CD4-positive, CD25-positive, alpha-beta regulatory T cell (primary cell): ENCODE measurements around the gene DTYMK. TPM values are rescaled to one million over a fixed set of nuclear protein-coding genes. Genes with fewer than 3 reads are reported as not detected.

Experiments used
- ATAC-seq, 2 donors: fragments of 150-1000 bp; cut with Tn5 transposase; one replicate each; pipeline ENCODE4 v1.10.0; 2021; ENCODE audit warnings: low read depth in 2 of 2, moderate number of reproducible peaks in 2 of 2, moderate library complexity in 1 of 2
- DNase-seq, 3 donors: peaks; one replicate each; pipeline versions ENCODE4 v3.0.0 to v3.0.0-alpha.2; 2012 to 2022; ENCODE audit warnings: mixed read lengths in 1 of 3
- H3K27ac ChIP-seq: one replicate; pipeline ENCODE4 v1.7.0; 2013; ENCODE audit warnings: mild to moderate bottlenecking, low read length; ENCODE audit not compliant: insufficient read depth, poor library complexity, severe bottlenecking
- H3K27me3 ChIP-seq: one replicate; pipeline ENCODE4 v1.7.0; 2013; ENCODE audit warnings: low read length; ENCODE audit not compliant: control insufficient read depth, insufficient read depth
- H3K36me3 ChIP-seq: one replicate; pipeline ENCODE4 v1.7.0; 2013; ENCODE audit warnings: mild to moderate bottlenecking, low read length, moderate library complexity; ENCODE audit not compliant: control insufficient read depth, insufficient read depth
- H3K4me1 ChIP-seq: 2 replicates; pipeline ENCODE4 v1.7.0; 2013; ENCODE audit warnings: mild to moderate bottlenecking, low read length; ENCODE audit not compliant: insufficient read depth, control insufficient read depth, poor library complexity, severe bottlenecking
- H3K4me3 ChIP-seq: one replicate; pipeline ENCODE4 v1.7.0; 2013; ENCODE audit warnings: low read depth, mild to moderate bottlenecking, low read length, moderate library complexity
- H3K9me3 ChIP-seq, 2 experiments: 1 replicate in 1 of 2; 2 replicates in 1 of 2; pipeline ENCODE4 v1.7.0; 2013; ENCODE audit warnings: low read length in 2 of 2, mild to moderate bottlenecking in 1 of 2, moderate library complexity in 1 of 2; ENCODE audit not compliant: control insufficient read depth in 2 of 2
- H3K27ac Mint-ChIP-seq, 3 donors: one replicate each; pipeline ENCODE4 v1.8.0; 2020 to 2022; ENCODE audit warnings: mild to moderate bottlenecking in 3 of 3, mixed read lengths in 3 of 3, moderate library complexity in 2 of 3
- H3K27me3 Mint-ChIP-seq: one replicate; pipeline ENCODE4 v1.8.0; 2022; ENCODE audit warnings: mild to moderate bottlenecking, mixed read lengths
- H3K36me3 Mint-ChIP-seq: one replicate; pipeline ENCODE4 v1.8.0; 2020; ENCODE audit warnings: mixed read lengths
- H3K4me1 Mint-ChIP-seq, 4 donors: one replicate each; pipeline ENCODE4 v1.8.0; 2020 to 2022; ENCODE audit warnings: mixed read lengths in 4 of 4, mild to moderate bottlenecking in 1 of 4
- H3K4me3 Mint-ChIP-seq, 4 donors: one replicate each; pipeline ENCODE4 v1.8.0; 2020 to 2022; ENCODE audit warnings: mild to moderate bottlenecking in 4 of 4, mixed read lengths in 4 of 4, moderate library complexity in 3 of 4
- H3K9me3 Mint-ChIP-seq, 7 donors: one replicate each; pipeline ENCODE4 v1.8.0; 2020 to 2022; ENCODE audit warnings: mixed read lengths in 7 of 7, mild to moderate bottlenecking in 3 of 7, moderate library complexity in 2 of 7
- polyA plus RNA-seq, 4 donors: library from polyadenylated mRNA; unstranded; fragments of 300-500 nt; fragmentation: Illumina TruSeq; gene quantifications; one replicate each; pipeline ENCODE4 v1.2.3, GENCODE V29; 2021
- total RNA-seq: library from RNA; stranded (reverse); gene quantifications from one replicate; pipeline ENCODE4 v1.2.3, GENCODE V29; 2022

DTYMK gene
- total and polyA plus RNA-seq, 5 donors from 2014 or later: 13.1 to 45.6 (median 38.3) TPM

DNA sequence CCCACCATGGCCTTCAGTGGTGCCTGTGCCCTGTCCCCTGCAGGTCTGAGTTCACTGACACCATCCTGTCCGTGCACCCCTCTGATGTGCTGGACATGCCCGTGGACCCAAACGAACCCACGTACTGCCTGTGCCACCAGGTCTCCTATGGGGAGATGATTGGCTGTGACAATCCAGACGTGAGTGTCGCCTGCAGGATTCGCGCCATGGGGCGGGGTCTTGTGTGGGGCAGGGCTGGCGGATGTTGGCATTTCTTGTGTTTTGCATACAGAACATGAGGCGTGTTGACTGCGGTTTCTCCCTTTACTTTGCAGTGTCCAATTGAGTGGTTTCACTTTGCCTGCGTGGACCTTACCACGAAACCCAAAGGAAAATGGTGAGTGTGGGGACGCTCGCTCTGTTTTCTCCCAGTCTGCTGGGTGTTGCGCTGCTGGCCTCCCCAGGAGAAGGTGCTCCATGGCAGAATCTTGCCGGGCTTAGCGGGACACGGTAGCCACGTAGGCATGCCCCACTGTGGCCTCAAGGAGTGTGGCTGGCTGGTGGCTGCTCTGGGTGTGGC, 36.4 kb upstream of the DTYMK start:
- Histone ChIP-seq H3K4me1 (no peaks in the 10 kb centered on the region), H3K4me3 (no peak overlapping the region), H3K27ac (no peak overlapping the region), H3K9me3 (peaks cover 0 to 6% of the 10 kb centered on the region in 2 experiments), H3K27me3 (no peaks in the 10 kb centered on the region), H3K36me3 (peaks cover 38% of the 10 kb centered on the region)
- Mint-ChIP-seq H3K4me1 (peaks cover 0 to 4% (median 0%) of the 10 kb centered on the region in 4 donors), H3K27ac (no peak overlapping the region), H3K9me3 (no peaks in the 10 kb centered on the region), H3K36me3 (peaks cover 35% of the 10 kb centered on the region), H3K27me3 (no peaks in the 10 kb centered on the region), H3K4me3 (no peak overlapping the region)
- no peak for ATAC-seq
- no peak for DNase-seq

- no peaks in the 10 kb centered on the region for H3K27me3 Mint-ChIP-seq
- H3K36me3 ChIP-seq: peaks cover 44% of the 10 kb centered on the region
- ATAC-seq: no peak
Observed at GRCh38 chr2:241721852-241722251, 35.2 kb upstream of the DTYMK start.

GRCh38 chr2:241720560-241720959, 33.9 kb upstream of the DTYMK start:
- peaks cover 0 to 4% (median 1%) of the 10 kb centered on the region in 4 donors for H3K4me1 Mint-ChIP-seq
- Histone ChIP-seq H3K4me3 (no peak overlapping the region), H3K27ac (no peak overlapping the region), H3K4me1 (no peaks in the 10 kb centered on the region), H3K36me3 (peaks cover 44% of the 10 kb centered on the region), H3K9me3 (peaks cover 0 to 6% of the 10 kb centered on the region in 2 experiments), H3K27me3 (no peaks in the 10 kb centered on the region)
- ATAC-seq (no peak), DNase-seq (no peak)
- H3K4me3 Mint-ChIP-seq: no peak overlapping the region
- peaks cover 0 to 2% (median 0%) of the 10 kb centered on the region in 7 donors for H3K9me3 Mint-ChIP-seq
- peaks cover 41% of the 10 kb centered on the region for H3K36me3 Mint-ChIP-seq
- no peak overlapping the region for H3K27ac Mint-ChIP-seq
- H3K27me3 Mint-ChIP-seq: no peaks in the 10 kb centered on the region

More at GRCh38 chr2:241721852-241722251, 35.2 kb upstream of the DTYMK start:
- no peaks in the 10 kb centered on the region for H3K4me1 ChIP-seq
- peaks cover 0 to 6% of the 10 kb centered on the region in 2 experiments for H3K9me3 ChIP-seq
- no peaks in the 10 kb centered on the region for H3K27me3 ChIP-seq
- H3K4me1 Mint-ChIP-seq: peaks cover 0 to 4% (median 1%) of the 10 kb centered on the region in 4 donors
- H3K9me3 Mint-ChIP-seq: no peaks in the 10 kb centered on the region
- no peak overlapping the region for H3K27ac Mint-ChIP-seq
- peaks cover 41% of the 10 kb centered on the region for H3K36me3 Mint-ChIP-seq
- H3K4me3 ChIP-seq: no peak overlapping the region
- H3K27ac ChIP-seq: no peak overlapping the region
- H3K4me3 Mint-ChIP-seq: no peak overlapping the region
- no peak for DNase-seq

- H3K36me3 ChIP-seq: peaks cover 44% of the 10 kb centered on the region
- peaks cover 0 to 6% of the 10 kb centered on the region in 2 experiments for H3K9me3 ChIP-seq
- H3K27ac ChIP-seq: no peak overlapping the region
- no peaks in the 10 kb centered on the region for H3K27me3 ChIP-seq
- H3K4me1 ChIP-seq: no peaks in the 10 kb centered on the region
- Mint-ChIP-seq H3K4me1 (peaks cover 0 to 4% (median 1%) of the 10 kb centered on the region in 4 donors), H3K27me3 (no peaks in the 10 kb centered on the region), H3K27ac (no peak overlapping the region), H3K36me3 (peaks cover 39% of the 10 kb centered on the region), H3K4me3 (no peak overlapping the region), H3K9me3 (peaks cover 0 to 2% (median 0%) of the 10 kb centered on the region in 7 donors)
- DNase-seq (no peak), ATAC-seq (no peak)
- H3K4me3 ChIP-seq: no peak overlapping the region
Observed at GRCh38 chr2:241720099-241720498, 33.5 kb upstream of the DTYMK start.

- H3K4me1 ChIP-seq: no peaks in the 10 kb centered on the region
- H3K27me3 Mint-ChIP-seq: no peaks in the 10 kb centered on the region
- peaks cover 0 to 2% (median 0%) of the 10 kb centered on the region in 7 donors for H3K9me3 Mint-ChIP-seq
- H3K36me3 ChIP-seq: peaks cover 52% of the 10 kb centered on the region
- no peaks in the 10 kb centered on the region for H3K27me3 ChIP-seq
- peaks cover 45% of the 10 kb centered on the region for H3K36me3 Mint-ChIP-seq
- peaks cover 0 to 4% (median 2%) of the 10 kb centered on the region in 4 donors for H3K4me1 Mint-ChIP-seq
- no peak overlapping the region for H3K27ac ChIP-seq
- peaks cover 0 to 6% of the 10 kb centered on the region in 2 experiments for H3K9me3 ChIP-seq
- no peak overlapping the region for H3K27ac Mint-ChIP-seq
- no peak overlapping the region for H3K4me3 Mint-ChIP-seq
- no peak for ATAC-seq
- H3K4me3 ChIP-seq: no peak overlapping the region
- no peak for DNase-seq
Observed at GRCh38 chr2:241719093-241719492, 32.5 kb upstream of the DTYMK start.

DNA sequence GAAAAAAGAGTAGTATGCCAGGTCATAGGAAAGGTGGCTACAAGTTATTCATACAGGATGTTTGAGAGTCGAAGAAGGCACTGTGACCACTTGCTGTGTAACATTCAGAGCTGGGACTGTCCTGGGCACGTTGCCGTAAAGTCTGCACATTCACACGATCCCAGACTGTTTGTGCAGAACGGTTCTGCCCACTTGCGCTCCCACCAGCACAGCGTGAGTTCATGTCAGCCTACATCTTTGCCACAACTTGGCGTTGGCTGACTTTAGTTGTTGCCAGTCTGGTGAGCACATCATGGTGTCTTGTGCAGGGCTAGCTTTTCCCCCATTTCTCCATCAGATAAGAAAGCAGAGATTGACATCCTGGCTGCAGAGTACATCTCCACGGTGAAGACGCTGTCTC, 22.3 kb upstream of the DTYMK start:
- Mint-ChIP-seq H3K36me3 (peaks cover 43% of the 10 kb centered on the region), H3K27me3 (no peaks in the 10 kb centered on the region), H3K27ac (peak overlapping the region in 1 of 3 donors; percentile 24), H3K4me3 (peak overlapping the region in 2 of 4 donors; percentile 16 to 75), H3K9me3 (peaks cover 0 to 2% (median 0%) of the 10 kb centered on the region in 7 donors), H3K4me1 (peaks cover 0 to 10% (median 6%) of the 10 kb centered on the region in 4 donors)
- no peaks in the 10 kb centered on the region for H3K9me3 ChIP-seq
- H3K36me3 ChIP-seq: peaks cover 73% of the 10 kb centered on the region
- no peak overlapping the region for H3K27ac ChIP-seq
- H3K27me3 ChIP-seq: no peaks in the 10 kb centered on the region
- no peaks in the 10 kb centered on the region for H3K4me1 ChIP-seq
- DNase-seq (no peak), ATAC-seq (no peak)
- no peak overlapping the region for H3K4me3 ChIP-seq

GRCh38 chr2:241706537-241706936, 19.9 kb upstream of the DTYMK start:
- Mint-ChIP-seq H3K4me3 (peak overlapping the region in 2 of 4 donors; percentile 27 to 75), H3K4me1 (peaks cover 0 to 21% (median 12%) of the 10 kb centered on the region in 4 donors), H3K9me3 (peaks cover 0 to 2% (median 0%) of the 10 kb centered on the region in 7 donors), H3K27ac (no peak overlapping the region), H3K36me3 (peaks cover 33% of the 10 kb centered on the region), H3K27me3 (peaks cover 4% of the 10 kb centered on the region)
- Histone ChIP-seq H3K27ac (no peak overlapping the region), H3K4me3 (no peak overlapping the region), H3K4me1 (peaks cover 9% of the 10 kb centered on the region), H3K27me3 (no peaks in the 10 kb centered on the region), H3K9me3 (no peaks in the 10 kb centered on the region), H3K36me3 (peaks cover 55% of the 10 kb centered on the region)
- DNase-seq: no peak
- no peak for ATAC-seq
